GM12801 (cell line): ENCODE data around the gene LIPC.

Experiments
- TF ChIP-seq, protein P1 (sequence below): IDR thresholded peaks from one replicate; pipeline ENCODE4 v1.5.1; 2011; ENCODE audit warnings: control low read depth; ENCODE audit not compliant: insufficient read length; ENCODE audit errors: extremely low read depth

The LIPC gene

DNA sequence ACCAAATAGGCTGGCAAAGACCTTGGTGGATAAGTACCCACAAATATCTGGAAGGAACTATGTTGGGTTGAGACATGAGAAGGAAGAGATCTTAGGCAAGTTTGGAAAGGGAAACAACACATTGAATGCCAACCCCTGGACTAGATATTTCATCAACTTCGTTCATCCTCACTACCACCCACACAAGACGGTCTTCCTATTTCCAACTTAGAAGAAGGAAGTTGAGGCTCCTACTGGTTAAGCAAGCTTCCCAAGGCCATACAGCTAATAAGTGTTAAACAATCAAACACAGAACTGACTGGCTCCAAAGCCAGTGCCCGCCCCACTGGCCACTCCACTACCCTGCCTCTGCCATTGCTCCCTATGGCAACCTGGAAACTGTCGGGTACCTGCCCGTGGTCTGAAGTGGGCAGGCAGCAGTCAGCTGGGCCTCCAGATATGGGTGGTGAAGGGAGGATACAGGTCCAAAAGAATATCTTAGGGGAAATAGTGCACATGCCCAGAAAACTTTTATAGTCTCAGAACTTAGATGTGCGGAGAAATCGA lies 94.9 kb downstream of the LIPC start:
- TF ChIP-seq, protein P1, sequence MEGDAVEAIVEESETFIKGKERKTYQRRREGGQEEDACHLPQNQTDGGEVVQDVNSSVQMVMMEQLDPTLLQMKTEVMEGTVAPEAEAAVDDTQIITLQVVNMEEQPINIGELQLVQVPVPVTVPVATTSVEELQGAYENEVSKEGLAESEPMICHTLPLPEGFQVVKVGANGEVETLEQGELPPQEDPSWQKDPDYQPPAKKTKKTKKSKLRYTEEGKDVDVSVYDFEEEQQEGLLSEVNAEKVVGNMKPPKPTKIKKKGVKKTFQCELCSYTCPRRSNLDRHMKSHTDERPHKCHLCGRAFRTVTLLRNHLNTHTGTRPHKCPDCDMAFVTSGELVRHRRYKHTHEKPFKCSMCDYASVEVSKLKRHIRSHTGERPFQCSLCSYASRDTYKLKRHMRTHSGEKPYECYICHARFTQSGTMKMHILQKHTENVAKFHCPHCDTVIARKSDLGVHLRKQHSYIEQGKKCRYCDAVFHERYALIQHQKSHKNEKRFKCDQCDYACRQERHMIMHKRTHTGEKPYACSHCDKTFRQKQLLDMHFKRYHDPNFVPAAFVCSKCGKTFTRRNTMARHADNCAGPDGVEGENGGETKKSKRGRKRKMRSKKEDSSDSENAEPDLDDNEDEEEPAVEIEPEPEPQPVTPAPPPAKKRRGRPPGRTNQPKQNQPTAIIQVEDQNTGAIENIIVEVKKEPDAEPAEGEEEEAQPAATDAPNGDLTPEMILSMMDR, result no peak

DNA sequence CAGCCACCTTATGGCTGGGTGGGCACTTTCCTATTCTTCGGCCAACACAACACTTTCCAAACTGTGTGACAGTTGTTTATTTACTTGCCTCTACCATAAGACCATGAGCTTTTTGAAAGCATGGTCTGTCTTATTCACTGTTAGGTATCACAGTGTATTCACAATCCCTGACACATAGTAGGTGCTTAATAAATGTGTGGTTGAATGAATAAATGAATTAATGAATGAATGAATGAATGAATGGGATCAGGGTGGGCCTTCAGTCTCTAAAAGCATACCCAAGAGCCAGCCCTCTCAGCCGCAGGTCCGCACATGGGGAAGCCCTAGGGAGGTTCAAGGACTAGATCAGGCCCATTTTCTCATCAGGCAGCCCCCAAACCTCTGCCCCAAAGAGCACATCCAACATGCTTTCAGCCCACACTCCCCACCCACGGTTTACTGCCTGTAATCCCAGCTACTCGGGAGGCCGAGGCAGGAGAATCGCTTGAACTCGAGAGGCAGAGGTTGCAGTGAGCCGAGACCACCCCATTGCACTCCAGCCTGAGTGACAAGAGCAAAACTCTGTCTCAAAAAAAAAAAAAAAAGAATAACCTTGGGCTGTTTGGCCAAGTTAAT lies 95.9 kb downstream of the LIPC start:
- TF ChIP-seq, protein P1, result no peak

- TF ChIP-seq, protein P1, result no peak
These were observed 96.5 kb downstream of the LIPC start for GRCh38 chr15:58528188-58528870.

DNA sequence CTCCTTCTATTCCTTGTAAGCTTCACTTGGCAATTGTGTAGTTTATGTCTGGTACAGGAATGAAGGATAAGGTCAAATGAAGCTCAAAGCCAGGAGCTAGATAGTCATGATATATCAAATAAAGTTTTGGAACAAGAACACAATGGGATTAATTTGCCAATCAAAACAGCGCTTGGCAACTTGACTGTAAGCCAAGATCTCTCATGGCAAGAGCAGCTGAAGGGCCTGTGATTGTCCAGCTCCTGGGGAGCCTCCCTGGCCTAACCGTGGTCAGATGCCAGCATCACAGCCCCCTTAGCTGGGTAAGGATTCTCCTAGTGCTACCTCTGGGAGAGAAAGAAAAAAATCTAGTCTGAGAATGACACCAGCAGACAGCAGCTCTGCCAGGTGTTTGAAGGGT lies 97.2 kb downstream of the LIPC start:
- TF ChIP-seq, protein P1, result no peak

DNA sequence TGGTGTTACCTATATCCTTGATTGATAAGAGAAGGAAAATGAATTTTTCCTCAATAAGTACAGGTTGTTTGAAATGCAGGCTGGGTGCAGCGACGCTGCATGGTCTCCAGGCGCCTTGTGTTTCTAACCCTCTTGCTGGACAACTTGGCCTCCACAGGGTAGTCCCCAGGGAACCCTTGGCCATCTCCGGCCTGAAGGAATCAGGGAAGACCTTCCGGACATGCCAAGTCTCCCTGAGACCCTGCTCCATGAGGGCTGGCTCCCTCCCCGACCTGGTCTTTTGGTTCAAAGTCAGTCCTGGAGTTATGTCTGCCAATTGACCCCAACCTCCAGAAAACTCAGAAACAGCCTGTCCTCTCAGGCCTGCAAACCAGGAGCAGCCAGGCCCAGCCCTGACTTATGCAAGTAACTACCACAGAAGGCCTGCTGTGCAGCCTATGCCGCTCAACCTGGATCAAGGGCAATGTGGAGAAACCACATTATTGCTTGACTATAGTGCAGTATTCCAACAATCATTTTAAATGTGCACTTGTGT lies 98.3 kb downstream of the LIPC start:
- TF ChIP-seq, protein P1, result no peak

DNA sequence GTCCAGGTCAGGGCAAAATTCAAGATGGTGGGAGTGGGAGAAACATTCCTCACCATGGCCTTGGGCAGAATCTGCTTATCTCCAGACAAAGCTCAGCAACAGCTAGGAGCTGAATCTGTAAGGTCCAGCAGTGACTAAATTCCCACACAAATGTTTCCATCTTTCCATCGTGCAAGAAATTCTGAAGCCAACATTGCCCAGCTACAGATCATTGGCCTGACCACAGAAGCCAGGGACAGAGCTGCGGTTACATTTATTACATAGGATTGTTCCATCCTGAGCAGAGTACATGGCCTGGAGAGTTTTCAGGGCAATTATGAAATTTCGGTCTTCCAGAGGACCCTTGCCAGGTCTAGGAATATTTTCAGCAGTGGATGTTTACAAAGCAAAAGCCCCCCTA lies 100.3 kb downstream of the LIPC start:
- TF ChIP-seq, protein P1, result no peak

- TF ChIP-seq, protein P1, result no peak
These were observed 102.8 kb downstream of the LIPC start for GRCh38 chr15:58534556-58534955.
